Heart left ventricle (tissue), 16 donors: ENCODE data around the gene NCAPD3. TPM values are rescaled to one million over a fixed set of nuclear protein-coding genes. Genes with fewer than 3 reads are reported as not detected.

ENCODE experiments used
- ATAC-seq, 4 donors: fragments of 200-7000 bp; cut with Tn5 transposase; one replicate each; pipeline ENCODE4 v1.9.1; 2020 to 2022; ENCODE audit warnings: moderate library complexity in 4 of 4, mild to moderate bottlenecking in 3 of 4, moderate number of reproducible peaks in 1 of 4
- DNase-seq, 5 donors: peaks; one replicate each; pipeline ENCODE4 v3.0.0-alpha.2; 2020
- H3K27ac ChIP-seq, 12 donors: fragments of 200-600 bp; sonication (generic) in 4 of 12; one replicate each; pipeline versions ENCODE4 v1.5.0 to v1.8.0; 2016 to 2022; ENCODE audit warnings: mild to moderate bottlenecking in 2 of 12
- H3K27me3 ChIP-seq, 9 donors: fragments of 200-600 bp; sonication (generic) in 2 of 9; one replicate each; pipeline versions ENCODE4 v1.5.1 to v1.8.0; 2016 to 2022; ENCODE audit warnings: mild to moderate bottlenecking in 3 of 9
- H3K36me3 ChIP-seq, 9 donors: fragments of 200-600 bp; sonication (generic) in 2 of 9; one replicate each; pipeline versions ENCODE4 v1.5.0 to v1.8.0; 2018 to 2022; ENCODE audit warnings: mild to moderate bottlenecking in 2 of 9
- H3K4me1 ChIP-seq, 12 donors: fragments of 200-600 bp; sonication (generic) in 4 of 12; one replicate each; pipeline versions ENCODE4 v1.5.0 to v1.8.0; 2016 to 2022; ENCODE audit warnings: mild to moderate bottlenecking in 3 of 12
- H3K4me3 ChIP-seq, 12 donors: fragments of 200-600 bp; sonication (generic) in 4 of 12; one replicate each; pipeline versions ENCODE4 v1.5.0 to v1.8.0; 2017 to 2022; ENCODE audit warnings: mild to moderate bottlenecking in 9 of 12, moderate library complexity in 4 of 12
- H3K9me3 ChIP-seq, 12 donors: fragments of 200-600 bp; sonication (generic) in 4 of 12; one replicate each; pipeline versions ENCODE4 v1.5.0 to v1.8.0; 2016 to 2022; ENCODE audit warnings: mild to moderate bottlenecking in 1 of 12
- CTCF ChIP-seq, 12 donors: fragments of 200-600 bp; sonication (generic) in 4 of 12; IDR thresholded peaks; one replicate each; pipeline versions ENCODE4 v1.5.0 to v1.8.0; 2018 to 2022; ENCODE audit warnings: antibody characterized with exemption in 12 of 12, mild to moderate bottlenecking in 5 of 12
- POLR2A ChIP-seq, 2 donors: fragments of 450-650 bp; IDR thresholded peaks; one replicate each; pipeline ENCODE4 v1.6.1; 2017; ENCODE audit warnings: antibody characterized with exemption in 2 of 2, mild to moderate bottlenecking in 2 of 2, moderate library complexity in 2 of 2
- WGBS, 4 donors: extraction: QIAGEN DNeasy Blood & Tissue Kit in 2 of 4; methylation state at CpG; one replicate each; pipeline versions ENCODE4 v1.1.5 to v1.1.7; 2013 to 2018; 5-methylcytosine and 5-hydroxymethylcytosine counted together
- intact Hi-C, 10 donors: fragments of 100-400 bp; cut with DNase I; formaldehyde crosslinking; loops; one replicate each; pipeline versions ENCODE4 v1.11.1 to v1.14.2; 2022
- polyA plus RNA-seq, 2 donors: library from polyadenylated mRNA; stranded (reverse); fragments of 200-250 nt; gene quantifications; one replicate each; pipeline ENCODE4 v1.2.3, GENCODE V29; 2013
- total RNA-seq, 9 donors: library from RNA; depleted of rRNA in 2 of 9; stranded (reverse); fragments of >200 nt in 2 of 9; fragmentation: NEBNext Ultra II Directional in 3 of 9; extraction: Animal tissue kit (Norgen Biotek cat#: 25700) in 3 of 9; gene quantifications; one replicate each; pipeline versions ENCODE4 v1.1.0 to v1.2.4, GENCODE V29; 2016 to 2023
- donor health status: ischemic (EF 13 %, LVEDD 7.1; RV severe dilation, severe dysfunction).
- donor health status: healthy with polysubstance abuse.
- donor health status: DM: no; HTN: yes; CAD: no.
- donor health status: DM: no; HTN: no; CAD: no.
- donor health status: ischemic (EF 25% LVEDD 6.9; RV normal size, moderate dysfunction).
- donor health status: ischemic (EF 25% LVEDD 5.7; RV mildly dilated, moderate dysfunction).
- donor health status: healthy.
- donor health status: DM: yes; HTN: yes; CAD: no.
- donor health status: ischemic (EF 35%, LVEDD 5.7; RV mildly dilated, moderate dysfunction).
- donor health status: nonischemic (EF 11% LVEDD 7.7; RV severe dilation, severe dysfunction).
- donor health status: DM: yes; HTN: yes; CAD: no.
- donor health status: PGD.
- donor health status: ischemic (EF 29% LVEDD 5.4; RV normal size, mild dysfunction).
- donor health status: nonischemic (EF 23%, LVEDD 6.1; RV moderate dilation, normal function).

NCAPD3 gene
- total and polyA plus RNA-seq, 11 donors = 4.7 to 18.8 (median 10.8) TPM

GRCh38 chr11:134181707-134182106 lies 42.1 kb downstream of the NCAPD3 start:
- Histone ChIP-seq H3K27me3 (no peaks in the 10 kb centered on the region), H3K4me1 (peaks cover 0 to 5% (median 0%) of the 10 kb centered on the region in 12 donors), H3K9me3 (no peaks in the 10 kb centered on the region), H3K4me3 (no peak overlapping the region), H3K36me3 (peaks cover 0 to 90% (median 56%) of the 10 kb centered on the region in 9 donors), H3K27ac (no peak overlapping the region)
- DNase-seq = peak in 1 of 5 donors; percentile 29
- TF ChIP-seq CTCF (IDR thresholded peaks at IDR 0.05) (no peak), POLR2A (IDR thresholded peaks at IDR 0.05) (no peak)
- intact Hi-C loops = no loop called here
- WGBS, 4 donors = 56 to 63% (median 63%) methylated on average over 4 of the region's 4 CpGs
- peak in 3 of 4 donors; percentile 60 to 78 (median 65) for ATAC-seq

- Histone ChIP-seq H3K27me3 (no peaks in the 10 kb centered on the region), H3K9me3 (no peaks in the 10 kb centered on the region), H3K4me1 (peaks cover 0 to 5% (median 0%) of the 10 kb centered on the region in 12 donors), H3K36me3 (peaks cover 0 to 92% (median 67%) of the 10 kb centered on the region in 9 donors), H3K27ac (no peak overlapping the region), H3K4me3 (no peak overlapping the region)
- ATAC-seq (peak in 1 of 4 donors; percentile 39), DNase-seq (no peak)
- intact Hi-C loops = no loop called here
- WGBS, 4 donors = 64 to 71% (median 68%) methylated on average over 5 of the region's 5 CpGs
- TF ChIP-seq CTCF (IDR thresholded peaks at IDR 0.05) (no peak), POLR2A (IDR thresholded peaks at IDR 0.05) (no peak)
Measured at GRCh38 chr11:134178032-134178674, 45.6 kb downstream of the NCAPD3 start.

GRCh38 chr11:134176284-134176683 lies 47.5 kb downstream of the NCAPD3 start:
- peaks cover 0 to 91% (median 64%) of the 10 kb centered on the region in 9 donors for H3K36me3 ChIP-seq
- ATAC-seq = peak; percentile 20 to 83 (median 72)
- intact Hi-C loops = no loop called here

More at GRCh38 chr11:134176284-134176683, 47.5 kb downstream of the NCAPD3 start:
- DNase-seq = peak in 1 of 5 donors; percentile 30
- TF ChIP-seq POLR2A (IDR thresholded peaks at IDR 0.05) (no peak), CTCF (IDR thresholded peaks at IDR 0.05) (no peak)
- peak overlapping the region in 1 of 12 donors; percentile 46 for H3K27ac ChIP-seq
- no peaks in the 10 kb centered on the region for H3K9me3 ChIP-seq
- WGBS, 4 donors = 68 to 85% (median 84%) methylated on average over 13 of the region's 13 CpGs
- H3K27me3 ChIP-seq = no peaks in the 10 kb centered on the region
- peak overlapping the region in 1 of 12 donors; percentile 18 for H3K4me3 ChIP-seq
- H3K4me1 ChIP-seq = no peaks in the 10 kb centered on the region
